Fibroblast of mammary gland (primary cell): ENCODE results near the gene ATG7.
A peak's percentile ranks its signal among the peaks of the same experiment; 100 is the strongest.

Source experiments
- DNase-seq: peaks from one replicate; pipeline ENCODE4 v3.0.0-alpha.2; 2010; ENCODE audit warnings: low read depth
- H3K4me3 ChIP-seq: 2 replicates; pipeline ENCODE4 v1.5.1; 2011; ENCODE audit warnings: low read depth, mild to moderate bottlenecking, low read length, moderate library complexity; ENCODE audit not compliant: control insufficient read depth
- CTCF ChIP-seq: conservative IDR thresholded peaks from 2 replicates; pipeline ENCODE4 v1.5.1; 2011; ENCODE audit warnings: low read depth, low read length, inconsistent platforms; ENCODE audit not compliant: control insufficient read depth, insufficient read depth

Gene ATG7

DNA sequence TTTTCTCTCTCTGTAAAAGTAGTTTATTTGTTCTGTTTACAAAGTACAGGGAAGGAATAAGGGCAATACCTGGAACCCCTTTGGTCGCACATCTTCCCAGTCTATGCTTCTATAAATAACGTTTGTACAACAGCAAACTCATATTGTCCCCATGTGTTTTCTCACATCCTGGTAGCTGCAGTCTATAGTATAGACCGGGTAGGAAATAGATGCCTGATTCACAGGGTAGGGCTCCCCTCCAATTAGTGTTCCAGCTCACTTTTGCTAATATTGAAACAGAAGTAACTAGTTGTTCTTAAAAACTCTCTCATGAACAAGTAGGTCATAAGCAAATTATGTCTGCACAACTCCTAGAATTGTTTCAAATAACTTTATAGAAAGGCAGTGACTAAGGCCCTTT, 17.7 kb downstream of the ATG7 start:
- TF ChIP-seq CTCF = no peak
- peak; percentile 26 for DNase-seq
- no peak overlapping the region for H3K4me3 ChIP-seq

- H3K4me3 ChIP-seq = no peak overlapping the region
- TF ChIP-seq CTCF = no peak
- peak; percentile 81 for DNase-seq
Observed at GRCh38 chr3:11290743-11291680, 18.8 kb downstream of the ATG7 start.

DNA sequence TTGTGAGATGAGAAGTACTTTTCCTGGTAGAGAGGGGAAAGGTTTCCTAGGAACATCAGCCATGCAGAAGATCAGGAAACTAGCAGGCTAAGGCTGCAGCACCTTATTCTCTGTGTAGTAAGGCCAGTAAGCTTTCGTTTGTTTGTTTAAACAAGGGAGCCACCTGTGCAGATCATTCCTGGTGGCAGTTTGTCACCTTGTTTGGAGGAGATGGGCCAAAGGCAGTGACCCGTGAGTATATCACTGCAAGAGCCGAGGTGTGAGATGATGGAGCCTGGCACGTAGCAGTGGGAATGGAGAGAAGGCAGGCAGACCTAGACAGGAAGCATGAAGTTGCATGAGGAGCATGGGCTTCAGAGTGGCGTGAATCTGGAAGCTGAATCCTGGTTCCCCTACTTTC, 19.6 kb downstream of the ATG7 start:
- H3K4me3 ChIP-seq = no peak overlapping the region
- no peak for DNase-seq
- TF ChIP-seq CTCF = no peak

- no peak for TF ChIP-seq CTCF
- H3K4me3 ChIP-seq = no peak overlapping the region
- no peak for DNase-seq
Observed at GRCh38 chr3:11297126-11297525, 24.9 kb downstream of the ATG7 start.

- no peak for TF ChIP-seq CTCF
- no peak overlapping the region for H3K4me3 ChIP-seq
- DNase-seq = no peak
Observed at GRCh38 chr3:11300970-11301369, 28.8 kb downstream of the ATG7 start.

- no peak overlapping the region for H3K4me3 ChIP-seq
- TF ChIP-seq CTCF = no peak
- no peak for DNase-seq
Observed at GRCh38 chr3:11302444-11302843, 30.2 kb downstream of the ATG7 start.
